Karpas-422 (cell line): ENCODE results near the gene STRN3. TPM values are rescaled to one million over a fixed set of nuclear protein-coding genes. Genes with fewer than 3 reads are reported as not detected.
A peak's percentile ranks its signal among the peaks of the same experiment; 100 is the strongest.
"Not testable (repeated sequence)": the region's sequence is repeated elsewhere in the genome, so short reads cannot be mapped to it uniquely, and the experiment has no call there.

Source experiments
- DNase-seq: peaks from one replicate; pipeline ENCODE4 v3.0.0-alpha.2; 2015
- H2AFZ ChIP-seq: fragments of 200-600 bp; sonication (generic); 2 replicates; pipeline ENCODE4 v1.6.1; 2014; ENCODE audit warnings: antibody characterized with exemption, low read length, mixed read lengths
- H3K27ac ChIP-seq: fragments of 200-600 bp; sonication (generic); 2 replicates; pipeline ENCODE4 v1.5.1; 2014; ENCODE audit warnings: mild to moderate bottlenecking, low read length, moderate library complexity
- H3K27me3 ChIP-seq: fragments of 200-600 bp; sonication (generic); 2 replicates; pipeline ENCODE4 v1.6.1; 2014; ENCODE audit warnings: low read length, mixed read lengths
- H3K36me3 ChIP-seq: fragments of 200-600 bp; sonication (generic); 2 replicates; pipeline ENCODE4 v1.6.1; 2014; ENCODE audit warnings: low read length, mixed read lengths; ENCODE audit not compliant: insufficient read depth
- H3K4me1 ChIP-seq: fragments of 200-600 bp; sonication (generic); 2 replicates; pipeline ENCODE4 v1.6.1; 2014; ENCODE audit warnings: mild to moderate bottlenecking, low read length, mixed read lengths
- H3K4me2 ChIP-seq: fragments of 200-600 bp; sonication (generic); 2 replicates; pipeline ENCODE4 v1.6.1; 2014; ENCODE audit warnings: low read length, low read depth, mild to moderate bottlenecking; ENCODE audit not compliant: poor library complexity, severe bottlenecking
- H3K4me3 ChIP-seq: fragments of 200-600 bp; sonication (generic); 2 replicates; pipeline ENCODE4 v1.5.1; 2014; ENCODE audit warnings: mild to moderate bottlenecking, antibody characterized with exemption, low read length, mixed read lengths
- H3K79me2 ChIP-seq: fragments of 200-600 bp; sonication (generic); 2 replicates; pipeline ENCODE4 v1.6.1; 2014; ENCODE audit warnings: mild to moderate bottlenecking, low read length, mixed read lengths
- H3K9ac ChIP-seq: fragments of 200-600 bp; sonication (generic); 2 replicates; pipeline ENCODE4 v1.6.0; 2014; ENCODE audit warnings: low read length
- H3K9me2 ChIP-seq: fragments of 200-600 bp; sonication (generic), shearing (Covaris generic); replicated peaks from 2 replicates; pipeline ENCODE4 v1.6.0; 2014; ENCODE audit warnings: mild to moderate bottlenecking, low read length, moderate library complexity; ENCODE audit not compliant: insufficient read depth
- H3K9me3 ChIP-seq: fragments of 300-700, 200-600 bp; sonication (generic); 2 replicates; pipeline ENCODE4 v1.6.1; 2014; ENCODE audit warnings: low read length, mixed read lengths
- H4K20me1 ChIP-seq: fragments of 200-600 bp; sonication (generic); 2 replicates; pipeline ENCODE4 v1.6.1; 2014; ENCODE audit warnings: mild to moderate bottlenecking, antibody characterized with exemption, low read length, low read depth; ENCODE audit not compliant: insufficient read depth
- total RNA-seq: library from RNA; depleted of rRNA; stranded (reverse); fragments of >200 nt; shearing (Covaris generic); gene quantifications from 2 replicates; pipeline ENCODE4 v1.2.3, GENCODE V29; 2014; ENCODE audit warnings: low replicate concordance

The STRN3 gene
- total RNA-seq, 1 experiment from 2014 or later = 59.0 TPM

DNA sequence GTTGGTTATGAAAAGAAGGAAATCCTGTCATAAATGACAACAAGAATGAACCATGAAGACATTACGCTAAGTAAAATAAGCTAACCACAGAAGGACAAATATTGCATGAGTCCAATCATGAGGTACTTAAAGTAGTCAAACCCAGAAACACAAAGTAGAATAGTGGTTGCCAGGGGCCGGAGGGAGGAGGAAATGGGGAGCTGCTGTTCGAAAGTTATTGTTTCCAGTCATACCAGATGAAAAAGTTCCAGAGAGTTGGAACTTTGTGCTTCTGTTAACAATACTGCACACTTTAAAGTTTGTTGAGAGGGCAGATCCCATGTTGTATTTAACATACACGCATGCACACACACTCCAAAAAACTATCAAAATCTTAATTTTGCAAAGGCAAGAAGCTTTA, 82.5 kb downstream of the STRN3 start:
- Histone ChIP-seq H3K9me3 (no peaks in the 10 kb centered on the region), H3K36me3 (peaks cover 41% of the 10 kb centered on the region), H4K20me1 (no peaks in the 10 kb centered on the region), H3K79me2 (peaks cover 83% of the 10 kb centered on the region), H3K27ac (no peak overlapping the region), H3K9ac (no peak overlapping the region), H3K9me2 (no peaks in the 10 kb centered on the region), H3K27me3 (no peaks in the 10 kb centered on the region), H3K4me1 (no peaks in the 10 kb centered on the region), H3K4me2 (no peak overlapping the region), H2AFZ (no peak overlapping the region), H3K4me3 (no peak overlapping the region)
- no peak for DNase-seq

DNA sequence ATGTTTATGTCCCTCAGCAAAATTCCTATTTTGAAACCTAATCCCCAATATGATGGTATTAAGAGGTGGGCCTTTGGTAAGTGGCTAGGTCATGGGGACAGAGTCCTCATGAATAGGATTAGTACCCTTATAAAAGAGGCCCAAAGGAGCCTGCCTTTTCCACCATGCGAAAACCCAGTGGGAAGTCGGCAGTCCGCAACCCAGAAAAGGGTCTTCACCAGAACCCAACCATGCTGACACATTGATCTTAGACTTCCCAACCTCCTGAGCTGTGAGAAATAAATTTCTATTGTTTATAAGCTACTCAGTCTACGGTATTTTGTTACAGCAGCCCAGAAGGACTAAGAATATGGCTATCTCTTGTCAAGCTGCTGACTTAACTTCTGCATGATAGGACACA, 85.3 kb downstream of the STRN3 start:
- no peaks in the 10 kb centered on the region for H3K4me1 ChIP-seq
- no peak for DNase-seq
- no peak overlapping the region for H3K4me3 ChIP-seq
- H4K20me1 ChIP-seq = no peaks in the 10 kb centered on the region
- no peaks in the 10 kb centered on the region for H3K27me3 ChIP-seq
- H3K4me2 ChIP-seq = no peak overlapping the region
- H3K9me3 ChIP-seq = no peaks in the 10 kb centered on the region
- H3K9ac ChIP-seq = no peak overlapping the region
- H3K79me2 ChIP-seq = peaks cover 72% of the 10 kb centered on the region
- H2AFZ ChIP-seq = no peak overlapping the region
- no peaks in the 10 kb centered on the region for H3K9me2 ChIP-seq
- H3K36me3 ChIP-seq = peaks cover 26% of the 10 kb centered on the region; the same call in 1 of the 2 replicates
- no peak overlapping the region for H3K27ac ChIP-seq

DNA sequence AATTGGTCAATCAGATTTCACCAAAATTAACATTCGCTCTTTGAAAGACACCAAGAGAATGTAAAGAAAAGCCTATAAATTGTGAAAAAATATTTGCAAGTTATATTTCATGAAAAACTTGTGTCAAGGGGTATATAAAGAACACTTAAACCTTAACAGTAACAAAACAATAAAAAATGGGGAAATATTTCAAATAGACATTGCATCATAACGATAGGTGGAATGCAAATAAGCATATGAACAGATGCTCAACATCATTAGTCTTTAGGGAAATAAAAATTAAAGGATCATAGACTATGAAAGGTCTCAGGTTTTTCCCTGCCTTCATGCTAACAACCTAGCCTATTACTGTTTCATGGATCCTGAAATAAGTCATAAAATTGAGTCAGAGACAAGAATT, 87.6 kb downstream of the STRN3 start:
- no peaks in the 10 kb centered on the region for H3K4me1 ChIP-seq
- H3K9ac ChIP-seq = no peak overlapping the region
- H3K9me2 ChIP-seq = no peaks in the 10 kb centered on the region
- H3K4me3 ChIP-seq = no peak overlapping the region
- no peak overlapping the region for H3K27ac ChIP-seq
- no peak for DNase-seq
- H2AFZ ChIP-seq = no peak overlapping the region
- H3K79me2 ChIP-seq = peaks cover 66% of the 10 kb centered on the region
- no peak overlapping the region for H3K4me2 ChIP-seq
- no peaks in the 10 kb centered on the region for H4K20me1 ChIP-seq
- H3K27me3 ChIP-seq = no peaks in the 10 kb centered on the region
- H3K36me3 ChIP-seq = peaks cover 28% of the 10 kb centered on the region; the same call in 1 of the 2 replicates
- no peaks in the 10 kb centered on the region for H3K9me3 ChIP-seq

DNA sequence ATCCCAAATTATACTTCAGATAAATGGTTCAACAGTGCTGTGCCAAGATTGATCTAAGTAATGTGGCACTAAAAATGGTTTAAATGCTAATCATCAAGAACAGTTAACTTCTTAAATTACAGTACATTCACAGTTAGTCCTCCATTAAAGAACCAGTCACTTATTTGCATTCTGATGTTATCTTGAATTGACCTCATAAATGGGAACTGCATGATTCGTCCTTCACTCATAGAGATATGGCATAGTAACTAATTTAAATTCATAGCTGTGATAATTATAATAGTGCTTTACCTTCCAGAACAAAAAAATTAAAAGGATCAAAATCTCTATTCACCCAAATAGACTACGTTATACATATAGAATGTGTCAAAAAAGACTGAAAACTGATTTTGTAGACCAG, 90.7 kb downstream of the STRN3 start:
- Histone ChIP-seq H3K9me2 (no peaks in the 10 kb centered on the region), H3K4me2 (no peak overlapping the region), H3K4me3 (no peak overlapping the region), H3K36me3 (peaks cover 39% of the 10 kb centered on the region; the same call in 1 of the 2 replicates), H4K20me1 (no peaks in the 10 kb centered on the region), H3K9ac (no peak overlapping the region), H3K9me3 (no peaks in the 10 kb centered on the region), H3K79me2 (peaks cover 59% of the 10 kb centered on the region), H3K27ac (no peak overlapping the region), H2AFZ (no peak overlapping the region), H3K4me1 (no peaks in the 10 kb centered on the region), H3K27me3 (no peaks in the 10 kb centered on the region)
- no peak for DNase-seq

DNA sequence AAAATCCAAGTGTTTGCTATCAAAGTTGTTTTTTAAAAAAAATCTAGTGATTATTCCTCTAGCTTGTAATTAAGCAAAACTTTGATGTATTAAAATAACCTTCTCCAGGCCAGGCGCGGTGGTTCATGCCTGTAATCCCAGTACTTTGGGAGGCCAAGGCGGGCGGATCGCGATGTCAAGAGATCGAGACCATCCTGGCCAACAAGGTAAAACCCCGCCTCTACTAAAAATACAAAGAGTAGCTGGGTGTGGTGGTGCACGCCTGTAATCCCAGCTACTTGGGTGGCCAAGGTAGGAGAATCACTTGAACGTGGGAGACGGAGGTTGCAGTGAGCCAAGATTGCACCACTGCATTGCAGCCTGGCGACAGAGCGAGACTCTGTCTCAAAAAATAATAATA, 92.2 kb downstream of the STRN3 start:
- H3K4me1 ChIP-seq, H4K20me1 ChIP-seq, H3K4me3 ChIP-seq, H3K27me3 ChIP-seq, H3K4me2 ChIP-seq, H2AFZ ChIP-seq, H3K9ac ChIP-seq, H3K9me2 ChIP-seq, DNase-seq, H3K27ac ChIP-seq, H3K9me3 ChIP-seq: not testable (repeated sequence)
- Histone ChIP-seq H3K36me3 (peaks cover 38% of the 10 kb centered on the region; the same call in 1 of the 2 replicates), H3K79me2 (peaks cover 58% of the 10 kb centered on the region)

DNA sequence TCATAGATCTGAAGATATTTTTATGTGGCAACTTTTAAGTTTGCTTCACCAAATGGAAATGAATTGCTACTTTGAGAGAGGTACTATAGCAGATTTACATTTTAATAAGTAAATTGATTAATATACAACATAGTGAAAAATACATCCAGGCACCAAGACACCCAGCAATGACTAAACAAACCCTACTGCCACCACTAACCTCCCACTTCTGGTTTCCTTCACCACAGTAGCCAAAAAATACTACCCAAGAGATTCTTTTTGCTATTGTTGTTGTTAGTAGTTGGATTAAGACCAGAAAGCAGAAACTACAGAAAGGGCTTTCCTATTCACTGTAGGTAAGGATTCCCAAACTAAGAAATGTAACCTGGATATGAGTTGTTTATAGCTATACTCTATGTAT, 97.7 kb downstream of the STRN3 start:
- Histone ChIP-seq H3K9me3 (no peaks in the 10 kb centered on the region), H3K4me1 (no peaks in the 10 kb centered on the region), H3K79me2 (peaks cover 65% of the 10 kb centered on the region), H2AFZ (no peak overlapping the region), H3K36me3 (peaks cover 24% of the 10 kb centered on the region; the same call in 1 of the 2 replicates), H3K27ac (no peak overlapping the region), H3K4me3 (no peak overlapping the region), H4K20me1 (no peaks in the 10 kb centered on the region), H3K4me2 (no peak overlapping the region), H3K9me2 (no peaks in the 10 kb centered on the region), H3K27me3 (no peaks in the 10 kb centered on the region), H3K9ac (no peak overlapping the region)
- no peak for DNase-seq

DNA sequence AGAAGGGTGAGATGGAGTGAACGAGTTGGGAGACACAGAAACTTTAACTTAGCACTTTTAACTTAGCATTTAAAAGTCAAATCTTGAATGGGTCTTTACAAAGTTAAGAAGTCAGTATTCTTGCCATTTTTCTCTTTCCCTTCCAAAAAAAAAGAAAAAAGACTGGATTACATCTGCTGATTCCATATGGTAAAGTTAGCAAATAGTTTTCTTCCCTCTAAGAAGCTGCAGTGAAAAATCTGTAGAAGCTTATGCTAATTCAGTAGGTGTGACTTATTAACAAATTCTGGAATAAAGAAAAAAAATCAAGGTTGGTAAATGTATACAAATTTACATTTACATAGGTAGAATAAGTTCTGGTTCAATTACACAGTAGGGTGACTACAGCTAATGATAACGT, 100.9 kb downstream of the STRN3 start:
- no peak overlapping the region for H3K4me2 ChIP-seq
- no peaks in the 10 kb centered on the region for H3K9me2 ChIP-seq
- H3K9me3 ChIP-seq = no peaks in the 10 kb centered on the region
- H3K4me1 ChIP-seq = peaks cover 11% of the 10 kb centered on the region
- peaks cover 71% of the 10 kb centered on the region for H3K79me2 ChIP-seq
- H2AFZ ChIP-seq = no peak overlapping the region
- peaks cover 19% of the 10 kb centered on the region; the same call in 1 of the 2 replicates for H3K36me3 ChIP-seq
- no peaks in the 10 kb centered on the region for H4K20me1 ChIP-seq
- no peaks in the 10 kb centered on the region for H3K27me3 ChIP-seq
- no peak overlapping the region for H3K9ac ChIP-seq
- no peak for DNase-seq
- H3K4me3 ChIP-seq = no peak overlapping the region
- no peak overlapping the region for H3K27ac ChIP-seq

DNA sequence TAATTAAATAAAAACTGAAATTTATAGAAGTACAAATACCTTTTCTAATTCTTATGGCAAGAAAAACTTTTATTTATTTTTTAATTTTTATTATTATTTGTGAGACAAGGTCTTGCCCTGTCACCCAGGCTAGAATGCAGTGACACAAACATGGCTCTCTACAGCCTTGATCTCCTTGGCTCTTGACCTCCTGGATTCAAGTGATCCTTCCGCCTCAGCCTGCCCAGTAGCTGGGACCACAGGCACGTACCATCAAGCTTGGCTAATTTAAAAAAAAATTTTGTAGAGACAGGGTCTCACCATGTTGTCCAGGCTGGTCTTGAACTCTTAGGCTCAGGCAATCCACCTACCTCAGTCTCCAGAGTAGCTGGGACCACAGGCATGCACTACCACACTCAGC, 104.4 kb downstream of the STRN3 start:
- Histone ChIP-seq H3K79me2 (peaks cover 75% of the 10 kb centered on the region), H3K9me2 (no peaks in the 10 kb centered on the region; the same call in 1 of the 2 replicates), H3K4me1 (peaks cover 11% of the 10 kb centered on the region), H3K4me2 (no peak overlapping the region), H3K36me3 (peaks cover 23% of the 10 kb centered on the region; the same call in 1 of the 2 replicates), H3K4me3 (no peak overlapping the region), H3K27ac (peak overlapping the region; percentile 63), H3K9me3 (no peaks in the 10 kb centered on the region), H2AFZ (no peak overlapping the region), H3K9ac (no peak overlapping the region), H3K27me3 (no peaks in the 10 kb centered on the region), H4K20me1 (no peaks in the 10 kb centered on the region)
- DNase-seq = no peak

DNA sequence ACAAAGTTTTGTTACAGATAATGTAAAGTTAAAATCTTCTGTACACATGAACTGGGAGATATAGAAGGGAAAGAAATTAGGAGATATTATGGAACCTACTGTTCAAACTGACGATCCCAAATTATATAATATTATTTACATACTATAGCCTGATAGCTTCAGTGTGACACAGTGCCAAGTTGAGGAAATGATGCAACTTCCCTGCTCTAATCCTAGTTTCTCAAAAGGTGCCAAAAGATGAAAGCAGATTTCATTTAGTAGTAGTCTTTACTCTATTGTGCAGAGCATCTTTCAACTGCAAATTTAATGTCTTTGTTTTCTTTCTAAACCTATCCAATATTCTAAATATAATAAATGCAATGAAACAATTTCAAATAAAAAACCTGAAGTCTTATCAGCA, 104.9 kb downstream of the STRN3 start:
- H3K9ac ChIP-seq = no peak overlapping the region
- H3K36me3 ChIP-seq = peaks cover 23% of the 10 kb centered on the region; the same call in 1 of the 2 replicates
- H3K27me3 ChIP-seq = no peaks in the 10 kb centered on the region
- no peaks in the 10 kb centered on the region; the same call in 1 of the 2 replicates for H3K9me2 ChIP-seq
- peaks cover 11% of the 10 kb centered on the region for H3K4me1 ChIP-seq
- no peak overlapping the region for H2AFZ ChIP-seq
- DNase-seq = no peak
- no peak overlapping the region for H3K4me3 ChIP-seq
- H3K9me3 ChIP-seq = no peaks in the 10 kb centered on the region
- H4K20me1 ChIP-seq = no peaks in the 10 kb centered on the region
- no peak overlapping the region for H3K4me2 ChIP-seq
- H3K79me2 ChIP-seq = peaks cover 76% of the 10 kb centered on the region
- H3K27ac ChIP-seq = peak overlapping the region; percentile 63
